Osteocyte (in vitro differentiated cells): ENCODE data around the gene ACOT7. TPM values are rescaled to one million over a fixed set of nuclear protein-coding genes. Genes with fewer than 3 reads are reported as not detected.
"Not testable (repeated sequence)": the region's sequence is repeated elsewhere in the genome, so short reads cannot be mapped to it uniquely, and the experiment has no call there.

Experiments
- DNase-seq: peaks from one replicate; pipeline ENCODE4 v3.0.0; 2021; ENCODE audit warnings: mixed read lengths; ENCODE audit not compliant: unreplicated experiment; ENCODE audit errors: extremely low spot score
- H3K27ac Mint-ChIP-seq: one replicate; pipeline ENCODE4 v1.8.0; 2021; ENCODE audit warnings: mild to moderate bottlenecking, mixed read lengths; ENCODE audit not compliant: unreplicated experiment
- H3K27me3 Mint-ChIP-seq: one replicate; pipeline ENCODE4 v1.8.0; 2021; ENCODE audit warnings: mixed read lengths; ENCODE audit not compliant: unreplicated experiment
- H3K36me3 Mint-ChIP-seq: one replicate; pipeline ENCODE4 v1.8.0; 2021; ENCODE audit warnings: mixed read lengths; ENCODE audit not compliant: unreplicated experiment
- H3K4me1 Mint-ChIP-seq: one replicate; pipeline ENCODE4 v1.8.0; 2021; ENCODE audit warnings: mixed read lengths; ENCODE audit not compliant: unreplicated experiment
- H3K4me3 Mint-ChIP-seq: one replicate; pipeline ENCODE4 v1.8.0; 2021; ENCODE audit warnings: mild to moderate bottlenecking, moderate library complexity, mixed read lengths; ENCODE audit not compliant: unreplicated experiment
- H3K9me3 Mint-ChIP-seq: one replicate; pipeline ENCODE4 v1.8.0; 2021; ENCODE audit warnings: mixed read lengths; ENCODE audit not compliant: unreplicated experiment
- total RNA-seq: library from RNA; stranded (reverse); gene quantifications from 2 replicates; pipeline ENCODE4 v1.2.1, GENCODE V29; 2021
- TF ChIP-seq, protein P1 (sequence below): fragments of 200-600 bp; sonication (generic); IDR thresholded peaks from 2 replicates; pipeline ENCODE4 v1.5.0; 2021; ENCODE audit warnings: antibody characterized with exemption, mild to moderate bottlenecking, moderate library complexity

The ACOT7 gene
- total RNA-seq, 1 donor from 2014 or later: 21.8 TPM

DNA sequence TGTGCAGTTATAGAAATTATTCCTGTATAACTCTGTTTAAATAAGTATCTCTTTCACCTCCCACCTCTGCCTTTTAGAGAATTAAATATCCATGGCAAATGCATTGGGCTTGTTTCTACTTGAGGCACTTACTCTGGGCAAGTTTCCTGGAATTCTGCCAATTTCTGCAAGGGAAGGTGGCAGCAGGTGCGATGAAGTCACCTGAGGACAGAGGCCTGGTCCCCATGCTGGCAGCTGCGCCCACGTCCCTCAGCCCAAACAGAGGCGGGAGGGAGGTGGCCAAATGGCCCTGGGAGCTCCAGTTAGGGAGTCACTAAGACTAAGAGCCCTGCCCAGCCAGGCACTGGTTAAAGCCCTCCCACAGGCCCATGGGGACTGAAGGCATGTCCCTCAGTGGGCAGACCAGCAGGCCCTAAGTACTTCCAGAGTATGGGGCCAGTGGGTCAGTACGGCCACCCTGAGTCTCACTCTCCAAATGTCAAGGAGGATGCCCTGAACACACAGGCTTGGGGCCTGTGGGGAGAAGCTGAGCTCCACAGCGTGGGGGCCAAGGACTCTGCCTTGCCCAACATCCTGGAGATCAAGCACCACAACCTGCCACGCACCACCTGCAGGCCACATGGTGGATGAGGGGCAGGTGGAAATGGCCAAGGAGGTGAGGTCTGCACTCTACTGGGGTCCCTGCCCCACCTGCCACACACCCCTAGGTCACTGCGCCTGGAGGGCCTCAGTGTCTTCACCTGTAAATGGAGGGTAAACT is 19.4 kb downstream of the ACOT7 start:
- Mint-ChIP-seq H3K9me3 (no peaks in the 10 kb centered on the region), H3K4me3 (no peak overlapping the region), H3K4me1 (no peaks in the 10 kb centered on the region), H3K36me3 (no peaks in the 10 kb centered on the region), H3K27ac (no peak overlapping the region), H3K27me3 (no peaks in the 10 kb centered on the region)
- TF ChIP-seq, protein P1, sequence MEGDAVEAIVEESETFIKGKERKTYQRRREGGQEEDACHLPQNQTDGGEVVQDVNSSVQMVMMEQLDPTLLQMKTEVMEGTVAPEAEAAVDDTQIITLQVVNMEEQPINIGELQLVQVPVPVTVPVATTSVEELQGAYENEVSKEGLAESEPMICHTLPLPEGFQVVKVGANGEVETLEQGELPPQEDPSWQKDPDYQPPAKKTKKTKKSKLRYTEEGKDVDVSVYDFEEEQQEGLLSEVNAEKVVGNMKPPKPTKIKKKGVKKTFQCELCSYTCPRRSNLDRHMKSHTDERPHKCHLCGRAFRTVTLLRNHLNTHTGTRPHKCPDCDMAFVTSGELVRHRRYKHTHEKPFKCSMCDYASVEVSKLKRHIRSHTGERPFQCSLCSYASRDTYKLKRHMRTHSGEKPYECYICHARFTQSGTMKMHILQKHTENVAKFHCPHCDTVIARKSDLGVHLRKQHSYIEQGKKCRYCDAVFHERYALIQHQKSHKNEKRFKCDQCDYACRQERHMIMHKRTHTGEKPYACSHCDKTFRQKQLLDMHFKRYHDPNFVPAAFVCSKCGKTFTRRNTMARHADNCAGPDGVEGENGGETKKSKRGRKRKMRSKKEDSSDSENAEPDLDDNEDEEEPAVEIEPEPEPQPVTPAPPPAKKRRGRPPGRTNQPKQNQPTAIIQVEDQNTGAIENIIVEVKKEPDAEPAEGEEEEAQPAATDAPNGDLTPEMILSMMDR: no peak
- no peak for DNase-seq

DNA sequence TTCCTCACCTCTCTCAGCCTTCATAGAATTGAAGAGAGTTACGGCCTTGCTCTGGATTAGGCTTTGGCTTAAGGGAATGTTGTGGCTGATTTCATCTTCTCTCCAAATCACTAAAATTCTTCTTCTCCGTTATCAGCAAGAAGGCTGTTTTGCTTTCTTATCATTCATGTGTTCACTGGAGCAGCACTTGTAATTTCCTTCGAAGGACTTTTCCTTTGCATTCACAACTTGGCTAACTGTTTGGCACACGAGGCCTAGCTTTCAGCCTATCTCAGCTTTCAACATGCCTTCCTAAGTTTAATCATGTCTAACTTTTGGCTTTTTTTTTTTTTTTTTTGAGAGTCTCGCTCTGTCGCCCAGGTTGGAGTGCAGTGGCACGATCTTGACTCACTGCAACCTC is 21.3 kb downstream of the ACOT7 start:
- not testable (repeated sequence) for H3K4me3 Mint-ChIP-seq, H3K27me3 Mint-ChIP-seq, DNase-seq, H3K9me3 Mint-ChIP-seq, H3K36me3 Mint-ChIP-seq, H3K27ac Mint-ChIP-seq, H3K4me1 Mint-ChIP-seq

- no peaks in the 10 kb centered on the region for H3K27me3 Mint-ChIP-seq
- TF ChIP-seq, protein P1: no peak
- no peak overlapping the region for H3K4me3 Mint-ChIP-seq
- DNase-seq: no peak
- H3K36me3 Mint-ChIP-seq: no peaks in the 10 kb centered on the region
- no peaks in the 10 kb centered on the region for H3K9me3 Mint-ChIP-seq
- peaks cover 3% of the 10 kb centered on the region for H3K4me1 Mint-ChIP-seq
- H3K27ac Mint-ChIP-seq: no peak overlapping the region
Observed at GRCh38 chr1:6370006-6370405, 23.6 kb downstream of the ACOT7 start.

DNA sequence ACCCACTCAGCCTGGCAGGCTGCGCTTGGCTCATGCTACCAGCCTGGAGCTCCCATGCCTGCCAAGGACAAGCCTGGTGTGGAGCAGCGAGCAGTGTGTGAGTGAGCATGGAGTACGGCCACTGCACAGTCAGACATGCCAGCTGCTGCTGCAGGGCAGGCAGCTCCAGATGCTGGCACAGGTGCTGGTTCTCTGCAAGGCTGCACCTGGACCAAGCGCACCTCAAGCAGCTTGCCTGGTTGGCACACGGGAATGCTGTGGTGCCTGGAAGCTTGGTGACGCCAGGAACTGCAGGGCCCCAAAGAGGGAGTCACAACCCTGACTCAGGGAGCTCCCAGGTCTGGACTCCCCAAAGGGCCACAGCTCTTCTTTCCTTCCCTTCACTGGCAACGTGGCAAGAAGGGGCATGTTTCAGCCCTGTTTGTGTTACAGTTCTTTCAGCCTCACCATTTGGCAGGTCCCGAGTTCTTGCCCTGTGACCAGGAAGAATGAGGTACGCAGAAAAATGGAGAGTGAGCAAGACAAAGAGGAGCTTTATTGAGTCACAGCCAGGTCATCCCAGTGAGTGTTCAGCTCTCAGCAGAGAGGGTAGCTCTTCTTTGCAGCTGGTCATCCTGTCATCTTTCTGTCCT is 26.1 kb downstream of the ACOT7 start:
- peaks cover 11% of the 10 kb centered on the region for H3K4me1 Mint-ChIP-seq

DNA sequence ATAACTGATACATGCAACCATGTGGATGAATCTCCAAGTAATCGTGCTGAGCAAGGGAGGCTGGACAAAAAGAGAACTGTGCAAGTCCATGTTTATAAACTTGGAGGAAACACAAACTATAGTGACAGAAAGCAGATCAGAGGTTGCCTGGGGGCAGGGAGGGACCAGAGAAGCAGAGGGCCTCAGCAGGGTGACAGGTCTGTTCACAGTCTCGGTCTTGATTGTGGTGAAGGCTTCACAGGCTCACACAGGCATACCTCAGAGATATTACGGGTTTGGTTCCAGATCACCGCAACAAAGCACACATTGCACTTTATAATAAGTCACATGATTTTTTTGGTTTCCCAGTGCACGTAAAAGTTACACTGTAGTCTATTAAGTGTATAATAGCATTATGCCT is 28.5 kb downstream of the ACOT7 start:
- Mint-ChIP-seq H3K4me3 (no peak overlapping the region), H3K4me1 (peaks cover 11% of the 10 kb centered on the region), H3K36me3 (no peaks in the 10 kb centered on the region), H3K27me3 (no peaks in the 10 kb centered on the region), H3K27ac (no peak overlapping the region), H3K9me3 (no peaks in the 10 kb centered on the region)
- no peak for DNase-seq
- TF ChIP-seq, protein P1: no peak

More for the DNA sequence above, 26.1 kb downstream of the ACOT7 start:
- no peak for DNase-seq
- TF ChIP-seq, protein P1: no peak
- Mint-ChIP-seq H3K27me3 (no peaks in the 10 kb centered on the region), H3K27ac (no peak overlapping the region), H3K9me3 (no peaks in the 10 kb centered on the region), H3K4me3 (no peak overlapping the region), H3K36me3 (no peaks in the 10 kb centered on the region)
